ENCODE data around the gene EGF. TPM values are rescaled to one million over a fixed set of nuclear protein-coding genes. Genes with fewer than 3 reads are reported as not detected.

The EGF gene
- total RNA-seq, 3 donors from 2014 or later, result 1.6 to 2.6 (median 2.5) TPM

DNA sequence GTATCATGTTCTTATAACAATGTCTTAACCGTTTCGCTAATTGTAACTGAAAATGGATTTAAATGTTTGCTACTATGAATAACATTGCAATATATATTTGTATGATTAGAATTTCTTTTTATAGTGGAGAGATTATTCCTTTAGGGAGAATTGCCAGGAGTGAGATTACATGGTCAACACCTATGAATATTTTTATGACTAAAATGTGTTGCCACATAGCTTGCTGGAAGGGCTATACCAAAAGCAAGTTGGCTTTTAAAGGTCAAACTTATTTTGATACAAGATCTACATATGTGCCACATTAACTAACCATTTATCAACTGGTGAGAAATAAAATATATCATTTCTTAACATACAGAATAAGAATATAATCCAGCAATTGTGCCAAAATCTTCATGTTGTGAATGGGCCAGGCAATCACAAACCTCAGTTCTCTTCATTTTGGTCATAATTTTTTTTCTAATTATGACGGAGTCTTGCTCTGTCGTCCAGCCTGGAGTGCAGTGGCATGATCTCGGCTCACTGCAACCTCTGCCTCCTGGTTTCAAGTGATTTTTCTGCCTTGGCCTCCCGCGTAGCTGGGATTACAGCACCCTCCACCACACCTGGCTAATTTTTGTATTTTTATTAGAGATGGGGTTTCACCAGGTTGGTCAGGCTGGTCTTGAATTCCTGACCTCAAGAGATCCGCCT is 10.0 kb upstream of the EGF start:
- no peaks in the 10 kb centered on the region for H3K4me1 ChIP-seq (ENCODE audit: low read depth)
- DNase-seq (no peak), ATAC-seq (no peak)
- H3K9me3 ChIP-seq, result no peaks in the 10 kb centered on the region
- TF ChIP-seq, protein P1, sequence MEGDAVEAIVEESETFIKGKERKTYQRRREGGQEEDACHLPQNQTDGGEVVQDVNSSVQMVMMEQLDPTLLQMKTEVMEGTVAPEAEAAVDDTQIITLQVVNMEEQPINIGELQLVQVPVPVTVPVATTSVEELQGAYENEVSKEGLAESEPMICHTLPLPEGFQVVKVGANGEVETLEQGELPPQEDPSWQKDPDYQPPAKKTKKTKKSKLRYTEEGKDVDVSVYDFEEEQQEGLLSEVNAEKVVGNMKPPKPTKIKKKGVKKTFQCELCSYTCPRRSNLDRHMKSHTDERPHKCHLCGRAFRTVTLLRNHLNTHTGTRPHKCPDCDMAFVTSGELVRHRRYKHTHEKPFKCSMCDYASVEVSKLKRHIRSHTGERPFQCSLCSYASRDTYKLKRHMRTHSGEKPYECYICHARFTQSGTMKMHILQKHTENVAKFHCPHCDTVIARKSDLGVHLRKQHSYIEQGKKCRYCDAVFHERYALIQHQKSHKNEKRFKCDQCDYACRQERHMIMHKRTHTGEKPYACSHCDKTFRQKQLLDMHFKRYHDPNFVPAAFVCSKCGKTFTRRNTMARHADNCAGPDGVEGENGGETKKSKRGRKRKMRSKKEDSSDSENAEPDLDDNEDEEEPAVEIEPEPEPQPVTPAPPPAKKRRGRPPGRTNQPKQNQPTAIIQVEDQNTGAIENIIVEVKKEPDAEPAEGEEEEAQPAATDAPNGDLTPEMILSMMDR (IDR thresholded peaks at IDR 0.05), result no peak
- no peaks in the 10 kb centered on the region for H3K36me3 ChIP-seq (ENCODE audit: low read depth)
- intact Hi-C loops (cut with DNase I, micrococcal nuclease), result no loop called here
- H3K4me3 ChIP-seq, result no peak overlapping the region

DNA sequence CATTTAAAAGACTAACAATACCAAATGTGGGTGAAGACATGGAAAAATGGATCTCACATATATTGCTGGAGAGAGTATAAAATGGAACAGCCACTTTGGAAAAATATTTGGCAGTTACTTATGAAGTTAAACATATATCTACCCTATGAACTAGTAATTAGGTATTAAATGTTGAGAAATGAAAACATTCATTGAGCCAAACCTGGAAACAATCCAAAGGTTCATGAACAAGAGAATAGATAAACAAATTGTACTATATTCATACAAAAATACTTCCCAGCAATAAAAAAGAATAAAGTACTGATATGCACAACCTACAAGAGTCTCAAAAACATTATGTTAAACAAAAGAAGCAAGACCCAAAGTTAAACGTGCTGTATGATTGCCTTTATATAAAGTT is 4.0 kb upstream of the EGF start:
- H3K4me1 ChIP-seq (ENCODE audit: low read depth), result no peaks in the 10 kb centered on the region
- TF ChIP-seq, protein P1 (IDR thresholded peaks at IDR 0.05), result no peak
- ATAC-seq, result no peak
- H3K9me3 ChIP-seq, result no peaks in the 10 kb centered on the region
- no peaks in the 10 kb centered on the region for H3K36me3 ChIP-seq (ENCODE audit: low read depth)
- no peak for DNase-seq
- H3K4me3 ChIP-seq, result no peak overlapping the region
- intact Hi-C loops (cut with DNase I, micrococcal nuclease), result no loop called here

DNA sequence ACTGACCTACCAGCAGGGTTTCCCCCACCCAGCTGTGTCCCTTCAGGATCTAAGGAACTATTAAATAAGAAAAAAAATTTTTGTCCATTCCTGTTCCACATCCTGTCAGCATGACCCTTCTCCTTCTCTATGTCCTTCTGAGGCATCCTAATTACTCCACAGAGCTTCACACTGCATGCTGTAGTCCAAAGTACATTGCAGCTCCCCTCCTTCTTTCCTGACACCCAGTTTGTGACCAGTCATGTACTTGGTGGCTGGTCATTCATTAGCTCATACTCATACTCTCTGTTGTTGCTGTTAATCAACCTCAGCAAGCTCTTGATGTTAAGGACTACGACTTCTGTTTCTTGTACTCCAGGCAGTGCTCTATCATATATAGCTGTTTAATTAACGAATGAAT is 2.4 kb upstream of the EGF start:
- intact Hi-C loops (cut with DNase I, micrococcal nuclease), result no loop called here
- H3K4me3 ChIP-seq, result no peak overlapping the region
- H3K9me3 ChIP-seq, result no peaks in the 10 kb centered on the region
- ATAC-seq, result peak; percentile 26
- TF ChIP-seq, protein P1 (IDR thresholded peaks at IDR 0.05), result no peak
- no peak for DNase-seq
- no peaks in the 10 kb centered on the region for H3K4me1 ChIP-seq (ENCODE audit: low read depth)
- no peaks in the 10 kb centered on the region for H3K36me3 ChIP-seq (ENCODE audit: low read depth)

DNA sequence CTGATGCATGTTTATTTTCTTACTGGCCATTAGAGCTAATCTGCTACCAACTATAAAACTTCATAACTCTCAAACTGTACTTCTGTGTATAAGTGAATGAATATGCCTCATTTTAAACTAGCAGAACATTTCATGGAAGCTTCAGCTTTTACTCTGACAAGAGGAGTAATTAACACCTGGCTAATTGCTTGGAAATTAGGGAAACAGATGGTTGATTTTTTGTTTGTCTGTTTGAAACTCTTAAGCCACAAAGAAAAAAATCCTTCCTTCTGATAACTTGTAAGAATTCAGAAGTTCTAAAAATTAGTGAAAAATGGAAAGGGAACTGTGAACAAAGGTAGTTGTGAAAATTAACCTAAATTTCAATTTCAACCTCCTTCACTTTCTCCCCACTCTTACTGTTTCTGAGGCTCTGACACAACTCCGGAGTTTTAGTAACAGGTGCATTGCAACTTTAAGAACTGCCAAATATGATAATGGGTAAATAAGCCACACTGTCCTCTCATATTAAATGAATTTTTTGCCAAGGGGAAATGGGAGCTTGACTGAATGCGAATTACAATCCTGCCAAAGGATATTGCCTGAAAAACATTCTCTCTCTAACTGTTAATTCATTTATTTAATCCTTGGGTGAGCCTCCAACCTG is 1.0 kb downstream of the EGF start:
- no peak for DNase-seq
- no peak for ATAC-seq
- Histone ChIP-seq H3K4me3 (no peak overlapping the region), H3K4me1 (ENCODE audit: low read depth) (peaks cover 3% of the 10 kb centered on the region), H3K36me3 (ENCODE audit: low read depth) (no peaks in the 10 kb centered on the region), H3K9me3 (no peaks in the 10 kb centered on the region)
- TF ChIP-seq, protein P1 (IDR thresholded peaks at IDR 0.05), result no peak
- intact Hi-C loops (cut with DNase I, micrococcal nuclease), result loop anchor here in 1 of 2 donors (2.0 kb wide), 1 partner anchor 53 kb away; no protein-coding TSS in a partner anchor

DNA sequence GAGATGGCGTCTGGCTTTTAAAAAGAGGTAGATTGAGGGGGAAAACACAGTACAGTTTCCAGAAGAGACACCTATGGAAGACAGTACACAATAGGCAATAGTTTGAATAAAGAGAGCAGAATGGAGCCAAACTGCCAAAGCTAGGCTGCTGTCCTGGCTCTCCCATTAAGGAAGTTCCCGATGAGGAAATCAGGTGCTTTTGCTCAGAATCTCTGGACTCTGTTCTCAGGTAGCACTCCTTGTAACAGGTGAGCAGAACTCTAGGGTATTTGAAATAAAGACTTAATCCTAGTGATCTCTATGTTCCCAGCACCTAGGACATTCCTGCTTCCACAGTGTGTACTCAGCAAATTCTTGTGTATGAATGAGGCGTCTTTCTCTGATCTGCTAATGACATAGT is 1.6 kb downstream of the EGF start:
- Histone ChIP-seq H3K36me3 (ENCODE audit: low read depth) (no peaks in the 10 kb centered on the region), H3K4me1 (ENCODE audit: low read depth) (peaks cover 3% of the 10 kb centered on the region), H3K4me3 (no peak overlapping the region), H3K9me3 (no peaks in the 10 kb centered on the region)
- TF ChIP-seq, protein P1 (IDR thresholded peaks at IDR 0.05), result no peak
- ATAC-seq (peak; percentile 85), DNase-seq (peak in 1 of 3 donors; percentile 9)
- intact Hi-C loops (cut with DNase I, micrococcal nuclease), result no loop called here

Measured in mucosa of descending colon (tissue), 3 donors.